Measurements from ENCODE around the gene BUB3. TPM values are rescaled to one million over a fixed set of nuclear protein-coding genes. Genes with fewer than 3 reads are reported as not detected.
A peak's percentile ranks its signal among the peaks of the same experiment; 100 is the strongest.

BUB3 gene
- total RNA-seq, 1 experiment from 2014 or later = 180 TPM

DNA sequence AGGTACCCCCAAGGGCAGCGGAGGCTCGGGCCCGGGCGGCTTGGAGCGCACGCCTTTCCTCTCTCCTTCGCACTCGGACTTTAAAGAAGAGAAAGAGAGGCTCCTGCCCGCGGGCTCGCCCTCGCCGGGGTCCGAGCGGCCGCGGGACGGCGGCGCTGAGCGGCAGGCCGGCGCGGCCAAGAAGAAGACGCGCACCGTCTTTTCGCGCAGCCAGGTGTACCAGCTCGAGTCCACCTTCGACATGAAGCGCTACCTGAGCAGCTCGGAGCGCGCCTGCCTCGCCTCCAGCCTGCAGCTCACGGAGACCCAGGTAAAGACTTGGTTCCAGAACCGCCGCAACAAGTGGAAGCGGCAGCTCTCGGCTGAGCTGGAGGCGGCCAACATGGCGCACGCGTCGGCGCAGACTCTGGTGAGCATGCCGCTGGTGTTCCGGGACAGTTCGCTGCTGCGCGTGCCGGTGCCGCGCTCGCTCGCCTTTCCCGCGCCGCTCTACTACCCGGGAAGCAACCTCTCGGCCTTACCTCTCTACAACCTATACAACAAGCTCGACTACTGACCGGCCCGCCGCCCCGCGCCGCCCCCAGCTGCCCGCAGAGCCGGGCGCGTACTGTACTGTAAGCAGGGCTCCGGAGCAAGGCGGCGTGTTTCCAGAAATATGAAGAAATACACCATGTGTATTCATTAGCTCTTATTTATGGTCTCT, 4.5 kb upstream of the BUB3 start (continued):
- TF ChIP-seq IRF2 (CRISPR knock-in tag; IDR thresholded peaks at IDR 0.05; ENCODE audit: borderline replicate concordance, low read depth) (no peak), NFE2L1 (CRISPR knock-in tag; IDR thresholded peaks at IDR 0.05) (peak; percentile 65; the same call in 1 of the 2 replicates), AFF4 (CRISPR knock-in tag; IDR thresholded peaks at IDR 0.05; ENCODE audit: borderline replicate concordance) (no peak), NFATC4 (CRISPR knock-in tag; IDR thresholded peaks at IDR 0.05) (no peak), ERG (CRISPR knock-in tag; IDR thresholded peaks at IDR 0.05) (no peak), TEAD4 (CRISPR knock-in tag; IDR thresholded peaks at IDR 0.05) (peak; percentile 52; the same call in 1 of the 2 replicates), ELF4 (CRISPR knock-in tag; IDR thresholded peaks at IDR 0.05; ENCODE audit: low read depth) (no peak), ZNF317 (CRISPR knock-in tag; IDR thresholded peaks at IDR 0.05; ENCODE audit: borderline replicate concordance, low read depth) (no peak), ZNF232 (CRISPR knock-in tag; IDR thresholded peaks at IDR 0.05) (no peak), FOXJ3 (CRISPR knock-in tag; IDR thresholded peaks at IDR 0.05; ENCODE audit: borderline replicate concordance) (no peak), SOX15 (CRISPR knock-in tag; IDR thresholded peaks at IDR 0.05) (no peak), CREM (CRISPR knock-in tag; IDR thresholded peaks at IDR 0.05) (no peak), ZNF219 (CRISPR knock-in tag; IDR thresholded peaks at IDR 0.05; ENCODE audit: borderline replicate concordance) (no peak), GTF2I (CRISPR knock-in tag; conservative IDR thresholded peaks at IDR 0.05) (no peak), GRHL2 (CRISPR knock-in tag; IDR thresholded peaks at IDR 0.05; ENCODE audit: insufficient replicate concordance, severe bottlenecking) (no peak), ZNF138 (CRISPR knock-in tag; conservative IDR thresholded peaks at IDR 0.05) (no peak), ARID4B (CRISPR knock-in tag; IDR thresholded peaks at IDR 0.05; ENCODE audit: borderline replicate concordance) (0 out of 2 replicates have a peak, but pooled peaks have one; percentile 59), HMGXB4 (CRISPR knock-in tag; IDR thresholded peaks at IDR 0.05) (peak; percentile 55; the same call in 1 of the 2 replicates)
- TF ChIP-seq, protein P1, sequence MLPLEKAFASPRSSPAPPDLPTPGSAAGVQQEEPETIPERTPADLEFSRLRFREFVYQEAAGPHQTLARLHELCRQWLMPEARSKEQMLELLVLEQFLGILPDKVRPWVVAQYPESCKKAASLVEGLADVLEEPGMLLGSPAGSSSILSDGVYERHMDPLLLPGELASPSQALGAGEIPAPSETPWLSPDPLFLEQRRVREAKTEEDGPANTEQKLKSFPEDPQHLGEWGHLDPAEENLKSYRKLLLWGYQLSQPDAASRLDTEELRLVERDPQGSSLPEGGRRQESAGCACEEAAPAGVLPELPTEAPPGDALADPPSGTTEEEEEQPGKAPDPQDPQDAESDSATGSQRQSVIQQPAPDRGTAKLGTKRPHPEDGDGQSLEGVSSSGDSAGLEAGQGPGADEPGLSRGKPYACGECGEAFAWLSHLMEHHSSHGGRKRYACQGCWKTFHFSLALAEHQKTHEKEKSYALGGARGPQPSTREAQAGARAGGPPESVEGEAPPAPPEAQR (CRISPR knock-in tag; IDR thresholded peaks at IDR 0.05) = no peak
- TF ChIP-seq, protein P2, sequence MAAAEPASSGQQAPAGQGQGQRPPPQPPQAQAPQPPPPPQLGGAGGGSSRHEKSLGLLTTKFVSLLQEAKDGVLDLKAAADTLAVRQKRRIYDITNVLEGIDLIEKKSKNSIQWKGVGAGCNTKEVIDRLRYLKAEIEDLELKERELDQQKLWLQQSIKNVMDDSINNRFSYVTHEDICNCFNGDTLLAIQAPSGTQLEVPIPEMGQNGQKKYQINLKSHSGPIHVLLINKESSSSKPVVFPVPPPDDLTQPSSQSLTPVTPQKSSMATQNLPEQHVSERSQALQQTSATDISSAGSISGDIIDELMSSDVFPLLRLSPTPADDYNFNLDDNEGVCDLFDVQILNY (CRISPR knock-in tag; IDR thresholded peaks at IDR 0.05) = 0 out of 2 replicates have a peak, but pooled peaks have one; percentile 26
- TF ChIP-seq, protein P3, sequence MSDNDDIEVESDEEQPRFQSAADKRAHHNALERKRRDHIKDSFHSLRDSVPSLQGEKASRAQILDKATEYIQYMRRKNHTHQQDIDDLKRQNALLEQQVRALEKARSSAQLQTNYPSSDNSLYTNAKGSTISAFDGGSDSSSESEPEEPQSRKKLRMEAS (CRISPR knock-in tag; IDR thresholded peaks at IDR 0.05) = peak; percentile 45; the same call in 1 of the 2 replicates
- TF ChIP-seq, protein P4, sequence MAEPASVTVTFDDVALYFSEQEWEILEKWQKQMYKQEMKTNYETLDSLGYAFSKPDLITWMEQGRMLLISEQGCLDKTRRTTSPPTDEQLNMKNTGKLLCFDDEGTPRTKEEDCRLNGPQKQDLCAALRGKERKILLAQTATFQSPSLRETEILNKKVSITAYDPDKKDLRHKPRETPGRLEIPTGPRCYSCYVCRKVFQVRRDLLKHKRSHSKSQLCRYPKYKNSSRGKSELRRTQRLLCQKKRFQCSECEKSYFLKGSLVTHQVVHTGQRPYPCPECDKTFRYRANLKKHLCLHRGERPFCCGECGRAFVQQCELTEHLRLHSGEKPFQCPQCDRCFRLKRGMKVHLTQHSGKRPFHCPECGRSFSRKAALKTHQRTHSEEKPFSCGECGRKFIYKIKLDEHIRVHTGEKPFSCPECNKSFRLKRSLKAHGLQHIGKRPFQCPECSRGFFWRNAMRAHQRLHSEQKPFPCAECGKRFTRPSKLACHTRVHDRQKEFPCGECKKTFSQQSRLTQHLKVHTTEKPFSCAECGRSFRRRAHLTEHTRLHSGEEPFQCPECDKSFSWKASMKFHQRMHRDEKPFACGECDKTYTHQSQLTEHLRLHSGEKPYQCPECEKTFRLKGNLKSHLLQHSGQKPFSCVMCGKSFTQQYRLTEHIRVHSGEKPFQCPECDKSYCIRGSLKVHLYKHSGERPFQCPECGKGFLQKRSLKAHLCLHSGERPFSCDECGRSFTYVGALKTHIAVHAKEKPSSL (CRISPR knock-in tag; conservative IDR thresholded peaks at IDR 0.05) = no peak
